HG03469 (cell line): ENCODE data around the gene APOC4.
"Not testable (repeated sequence)": the region's sequence is repeated elsewhere in the genome, so short reads cannot be mapped to it uniquely, and the experiment has no call there.

ENCODE experiments used
- ATAC-seq: cut with Tn5 transposase; IDR thresholded peaks from one replicate; pipeline ENCODE4 v1.9.1; 2021; ENCODE audit warnings: mild to moderate bottlenecking, moderate library complexity, moderate number of reproducible peaks; ENCODE audit not compliant: unreplicated experiment

APOC4 gene, protein sequence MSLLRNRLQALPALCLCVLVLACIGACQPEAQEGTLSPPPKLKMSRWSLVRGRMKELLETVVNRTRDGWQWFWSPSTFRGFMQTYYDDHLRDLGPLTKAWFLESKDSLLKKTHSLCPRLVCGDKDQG

DNA sequence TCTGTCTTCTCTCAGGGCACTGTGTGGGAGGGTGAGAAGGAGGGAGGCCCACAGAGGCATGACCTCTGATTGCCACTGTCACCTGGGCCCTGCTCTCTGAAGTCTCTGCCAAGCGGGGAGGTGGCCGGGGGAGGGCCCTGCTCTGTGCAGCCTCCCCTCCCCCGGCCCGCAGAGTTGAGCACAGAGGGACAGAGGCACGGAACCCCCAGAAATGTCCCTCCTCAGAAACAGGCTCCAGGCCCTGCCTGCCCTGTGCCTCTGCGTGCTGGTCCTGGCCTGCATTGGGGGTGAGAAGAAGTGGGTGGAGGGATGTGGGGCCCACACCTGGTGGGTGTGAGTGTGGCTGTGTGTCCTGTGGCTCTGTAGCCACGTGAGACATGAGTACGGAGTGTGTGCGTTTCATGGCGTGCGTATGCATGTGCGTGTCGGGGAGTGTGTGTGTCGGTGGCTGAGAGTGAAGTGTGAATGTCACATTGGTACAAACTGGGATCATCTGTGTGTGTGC is at the start of gene APOC4:
Gene APOC4 (plus strand): TSS at position 171 of the 505 bp plus-strand sequence. CDS start 41 bp downstream, at position 212.
- no peak for ATAC-seq

- ATAC-seq = no peak
Measured at GRCh38 chr19:44892932-44893331, 49.1 kb upstream of the APOC4 start.

- ATAC-seq = no peak
Measured at GRCh38 chr19:44893332-44894051, 48.5 kb upstream of the APOC4 start.

DNA sequence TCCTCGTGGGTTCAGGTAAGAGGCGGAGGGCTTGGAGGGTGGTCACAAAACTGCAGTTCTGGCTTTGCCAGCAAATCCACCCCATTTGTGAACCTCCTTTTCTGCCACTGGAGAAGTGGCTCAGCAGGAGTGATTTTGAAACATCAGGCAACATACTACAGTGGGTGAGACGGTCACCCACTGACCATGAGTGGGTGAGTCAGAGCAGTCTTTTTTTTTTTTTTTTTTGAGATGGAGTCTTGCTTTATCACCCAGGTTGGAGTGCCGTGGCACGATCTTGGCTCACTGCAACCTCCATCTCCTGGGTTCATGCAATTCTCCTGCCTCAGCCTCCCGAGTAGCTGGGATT is 48.0 kb upstream of the APOC4 start:
- ATAC-seq = no peak

DNA sequence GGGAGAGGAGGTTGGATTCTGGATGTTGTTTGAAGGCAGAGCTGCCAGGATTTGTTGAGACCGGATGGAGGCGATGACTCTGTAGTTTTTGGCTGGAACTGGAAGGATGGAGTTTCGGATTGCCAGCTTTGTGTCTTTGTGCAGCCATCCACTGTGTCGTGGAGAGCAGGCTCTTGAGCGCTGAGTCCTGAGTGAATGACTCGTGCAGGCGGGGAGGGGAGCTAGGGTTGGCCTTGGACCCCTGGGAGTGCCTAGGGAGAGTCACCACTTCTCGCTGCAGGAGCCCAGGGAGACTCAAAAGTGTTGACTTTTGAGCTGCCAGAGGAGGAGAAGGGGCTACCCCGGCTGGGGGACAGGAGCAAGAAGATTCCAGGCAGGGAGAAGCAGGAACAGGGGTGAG is 47.1 kb upstream of the APOC4 start:
- no peak for ATAC-seq

GRCh38 chr19:44897835-44898234 is 44.2 kb upstream of the APOC4 start:
- no peak for ATAC-seq

DNA sequence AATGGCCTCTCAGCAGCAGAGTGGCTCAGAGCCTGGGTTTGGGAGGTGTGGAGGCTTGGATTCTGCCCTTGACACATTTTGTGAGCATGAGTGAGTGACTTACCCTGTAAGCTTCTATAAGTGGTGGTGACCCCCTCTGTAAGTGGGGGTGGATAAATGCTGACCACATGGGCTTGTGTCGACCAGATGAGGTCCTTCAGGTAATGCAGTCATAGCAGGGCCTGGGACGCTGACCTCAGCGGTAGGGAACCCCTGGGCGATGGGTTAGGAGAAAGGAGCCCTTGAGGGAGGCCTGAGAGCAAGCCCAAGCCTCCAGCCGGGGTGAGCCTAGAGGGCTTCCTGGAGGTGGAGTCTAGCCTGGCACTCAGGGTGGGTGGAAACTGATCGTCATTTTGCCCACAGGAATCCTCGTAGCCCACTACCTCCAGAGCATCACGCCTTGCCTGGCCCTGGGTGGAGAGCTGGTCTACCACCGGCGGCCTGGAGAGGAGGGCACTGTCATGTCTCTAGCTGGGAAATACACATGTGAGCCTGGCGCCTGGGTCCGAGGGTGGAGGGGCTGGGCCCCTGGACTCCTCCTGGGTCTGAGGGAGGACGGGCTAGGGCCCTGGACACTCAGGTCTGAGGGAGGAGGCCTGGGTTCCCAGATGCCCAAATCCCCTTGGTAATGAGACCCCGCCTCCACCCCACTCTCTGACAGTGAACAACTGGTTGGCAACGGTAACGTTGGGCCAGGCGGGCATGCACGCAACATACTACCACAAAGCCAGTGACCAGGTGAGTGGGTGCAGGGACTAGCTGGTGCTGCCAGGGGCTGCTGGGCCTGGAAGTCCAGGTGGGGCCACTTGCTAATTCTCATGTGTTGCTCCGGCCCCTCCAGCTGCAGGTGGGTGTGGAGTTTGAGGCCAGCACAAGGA is 41.5 kb upstream of the APOC4 start:
- ATAC-seq = no peak

DNA sequence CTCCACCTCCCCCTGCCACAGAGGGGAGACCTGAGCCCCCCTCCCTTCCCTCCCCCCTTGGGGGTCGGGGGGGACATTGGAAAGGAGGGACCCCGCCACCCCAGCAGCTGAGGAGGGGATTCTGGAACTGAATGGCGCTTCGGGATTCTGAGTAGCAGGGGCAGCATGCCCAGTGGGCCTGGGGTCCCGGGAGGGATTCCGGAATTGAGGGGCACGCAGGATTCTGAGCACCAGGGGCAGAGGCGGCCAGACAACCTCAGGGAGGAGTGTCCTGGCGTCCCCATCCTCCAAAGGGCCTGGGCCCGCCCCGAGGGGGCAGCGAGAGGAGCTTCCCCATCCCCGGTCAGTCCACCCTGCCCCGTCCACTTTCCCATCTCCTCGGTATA is 38.8 kb upstream of the APOC4 start:
- ATAC-seq = no peak

DNA sequence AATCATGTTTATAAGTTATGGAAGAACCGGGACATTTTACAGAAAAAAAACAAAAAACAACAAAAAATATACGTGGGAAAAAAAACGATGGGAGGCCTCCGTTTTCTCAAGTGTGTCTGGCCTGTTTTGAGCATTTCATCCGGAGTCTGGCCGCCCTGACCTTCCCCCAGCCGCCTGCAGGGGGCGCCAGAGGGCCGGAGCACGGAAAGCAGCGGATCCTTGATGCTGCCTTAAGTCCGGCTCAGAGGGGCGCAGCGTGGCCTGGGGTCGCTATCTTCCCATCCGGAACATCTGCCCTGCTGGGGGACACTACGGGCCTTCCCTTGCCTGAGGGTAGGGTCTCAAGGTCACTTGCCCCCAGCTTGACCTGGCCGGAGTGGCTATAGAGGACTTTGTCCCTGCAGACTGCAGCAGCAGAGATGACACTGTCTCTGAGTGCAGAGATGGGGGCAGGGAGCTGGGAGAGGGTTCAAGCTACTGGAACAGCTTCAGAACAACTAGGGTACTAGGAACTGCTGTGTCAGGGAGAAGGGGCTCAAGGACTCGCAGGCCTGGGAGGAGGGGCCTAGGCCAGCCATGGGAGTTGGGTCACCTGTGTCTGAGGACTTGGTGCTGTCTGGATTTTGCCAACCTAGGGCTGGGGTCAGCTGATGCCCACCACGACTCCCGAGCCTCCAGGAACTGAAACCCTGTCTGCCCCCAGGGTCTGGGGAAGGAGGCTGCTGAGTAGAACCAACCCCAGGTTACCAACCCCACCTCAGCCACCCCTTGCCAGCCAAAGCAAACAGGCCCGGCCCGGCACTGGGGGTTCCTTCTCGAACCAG is 38.2 kb upstream of the APOC4 start:
- no peak for ATAC-seq

- ATAC-seq = no peak
Measured at GRCh38 chr19:44904426-44904994, 37.5 kb upstream of the APOC4 start.

DNA sequence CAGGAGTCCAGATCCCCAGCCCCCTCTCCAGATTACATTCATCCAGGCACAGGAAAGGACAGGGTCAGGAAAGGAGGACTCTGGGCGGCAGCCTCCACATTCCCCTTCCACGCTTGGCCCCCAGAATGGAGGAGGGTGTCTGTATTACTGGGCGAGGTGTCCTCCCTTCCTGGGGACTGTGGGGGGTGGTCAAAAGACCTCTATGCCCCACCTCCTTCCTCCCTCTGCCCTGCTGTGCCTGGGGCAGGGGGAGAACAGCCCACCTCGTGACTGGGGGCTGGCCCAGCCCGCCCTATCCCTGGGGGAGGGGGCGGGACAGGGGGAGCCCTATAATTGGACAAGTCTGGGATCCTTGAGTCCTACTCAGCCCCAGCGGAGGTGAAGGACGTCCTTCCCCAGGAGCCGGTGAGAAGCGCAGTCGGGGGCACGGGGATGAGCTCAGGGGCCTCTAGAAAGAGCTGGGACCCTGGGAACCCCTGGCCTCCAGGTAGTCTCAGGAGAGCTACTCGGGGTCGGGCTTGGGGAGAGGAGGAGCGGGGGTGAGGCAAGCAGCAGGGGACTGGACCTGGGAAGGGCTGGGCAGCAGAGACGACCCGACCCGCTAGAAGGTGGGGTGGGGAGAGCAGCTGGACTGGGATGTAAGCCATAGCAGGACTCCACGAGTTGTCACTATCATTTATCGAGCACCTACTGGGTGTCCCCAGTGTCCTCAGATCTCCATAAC is 36.4 kb upstream of the APOC4 start, which contains the start of gene APOE:
Gene APOE (plus strand): TSS at position 360 of the 724 bp plus-strand sequence. CDS start 829 bp downstream, outside the sequence.
- no peak for ATAC-seq

DNA sequence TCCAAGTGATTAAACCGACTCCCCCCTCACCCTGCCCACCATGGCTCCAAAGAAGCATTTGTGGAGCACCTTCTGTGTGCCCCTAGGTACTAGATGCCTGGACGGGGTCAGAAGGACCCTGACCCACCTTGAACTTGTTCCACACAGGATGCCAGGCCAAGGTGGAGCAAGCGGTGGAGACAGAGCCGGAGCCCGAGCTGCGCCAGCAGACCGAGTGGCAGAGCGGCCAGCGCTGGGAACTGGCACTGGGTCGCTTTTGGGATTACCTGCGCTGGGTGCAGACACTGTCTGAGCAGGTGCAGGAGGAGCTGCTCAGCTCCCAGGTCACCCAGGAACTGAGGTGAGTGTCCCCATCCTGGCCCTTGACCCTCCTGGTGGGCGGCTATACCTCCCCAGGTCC is 34.4 kb upstream of the APOC4 start:
- ATAC-seq = no peak

DNA sequence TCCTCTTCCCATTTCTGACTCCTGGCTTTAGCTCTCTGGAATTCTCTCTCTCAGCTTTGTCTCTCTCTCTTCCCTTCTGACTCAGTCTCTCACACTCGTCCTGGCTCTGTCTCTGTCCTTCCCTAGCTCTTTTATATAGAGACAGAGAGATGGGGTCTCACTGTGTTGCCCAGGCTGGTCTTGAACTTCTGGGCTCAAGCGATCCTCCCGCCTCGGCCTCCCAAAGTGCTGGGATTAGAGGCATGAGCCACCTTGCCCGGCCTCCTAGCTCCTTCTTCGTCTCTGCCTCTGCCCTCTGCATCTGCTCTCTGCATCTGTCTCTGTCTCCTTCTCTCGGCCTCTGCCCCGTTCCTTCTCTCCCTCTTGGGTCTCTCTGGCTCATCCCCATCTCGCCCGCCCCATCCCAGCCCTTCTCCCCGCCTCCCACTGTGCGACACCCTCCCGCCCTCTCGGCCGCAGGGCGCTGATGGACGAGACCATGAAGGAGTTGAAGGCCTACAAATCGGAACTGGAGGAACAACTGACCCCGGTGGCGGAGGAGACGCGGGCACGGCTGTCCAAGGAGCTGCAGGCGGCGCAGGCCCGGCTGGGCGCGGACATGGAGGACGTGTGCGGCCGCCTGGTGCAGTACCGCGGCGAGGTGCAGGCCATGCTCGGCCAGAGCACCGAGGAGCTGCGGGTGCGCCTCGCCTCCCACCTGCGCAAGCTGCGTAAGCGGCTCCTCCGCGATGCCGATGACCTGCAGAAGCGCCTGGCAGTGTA is 33.8 kb upstream of the APOC4 start:
- ATAC-seq = no peak

- ATAC-seq = no peak
Measured at GRCh38 chr19:44908836-44909261, 33.2 kb upstream of the APOC4 start.

- no peak for ATAC-seq
Measured at GRCh38 chr19:44909775-44910174, 32.3 kb upstream of the APOC4 start.

- not testable (repeated sequence) for ATAC-seq
Measured at GRCh38 chr19:44911896-44912295, 30.1 kb upstream of the APOC4 start.

GRCh38 chr19:44912854-44913253 is 29.2 kb upstream of the APOC4 start:
- ATAC-seq = no peak

DNA sequence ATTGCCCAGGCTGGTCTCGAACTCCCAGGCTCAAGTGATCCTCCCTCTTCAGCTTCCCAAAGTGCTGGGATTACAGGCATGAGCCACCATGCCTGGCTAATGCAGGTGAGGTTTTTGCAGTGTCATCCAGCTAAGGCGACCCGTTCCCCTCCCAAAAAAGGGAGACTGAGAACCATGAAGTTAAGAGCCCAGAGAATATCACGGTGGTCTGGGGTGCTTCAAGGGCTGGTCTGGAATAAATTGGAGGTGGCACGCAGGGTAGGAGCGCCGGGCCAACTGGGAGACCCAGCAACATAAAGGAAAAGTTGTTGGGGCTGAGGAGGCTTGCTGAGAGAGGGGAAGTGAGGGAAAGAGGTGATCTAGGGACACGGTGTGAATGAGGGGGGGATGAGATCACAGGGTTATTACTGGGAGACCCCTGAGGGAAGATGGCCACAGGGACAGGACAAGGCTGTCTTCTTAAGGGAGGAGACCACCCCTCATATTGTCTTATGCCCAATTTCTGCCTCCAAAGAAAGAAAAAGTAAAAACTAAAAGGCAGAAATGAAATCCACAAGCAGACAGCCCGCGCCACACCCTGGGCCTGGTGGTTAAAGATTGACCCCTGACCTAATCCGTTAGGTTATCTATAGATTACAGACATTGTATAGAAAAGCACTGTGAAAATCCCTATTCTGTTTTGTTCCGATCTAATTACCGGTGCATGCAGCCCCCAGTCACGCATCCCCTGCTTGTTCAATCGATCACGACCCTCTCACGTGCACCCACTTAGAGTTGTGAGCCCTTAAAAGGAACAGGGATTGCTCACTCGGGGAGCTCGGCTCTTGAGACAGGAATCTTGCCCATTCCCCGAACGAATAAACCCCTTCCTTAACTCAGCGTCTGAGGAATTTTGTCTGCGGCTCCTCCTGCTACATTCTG is 28.3 kb upstream of the APOC4 start:
- ATAC-seq = not testable (repeated sequence)
